ENCODE results near the gene NTRK3.
A peak's percentile ranks its signal among the peaks of the same experiment; 100 is the strongest.

The NTRK3 gene

DNA sequence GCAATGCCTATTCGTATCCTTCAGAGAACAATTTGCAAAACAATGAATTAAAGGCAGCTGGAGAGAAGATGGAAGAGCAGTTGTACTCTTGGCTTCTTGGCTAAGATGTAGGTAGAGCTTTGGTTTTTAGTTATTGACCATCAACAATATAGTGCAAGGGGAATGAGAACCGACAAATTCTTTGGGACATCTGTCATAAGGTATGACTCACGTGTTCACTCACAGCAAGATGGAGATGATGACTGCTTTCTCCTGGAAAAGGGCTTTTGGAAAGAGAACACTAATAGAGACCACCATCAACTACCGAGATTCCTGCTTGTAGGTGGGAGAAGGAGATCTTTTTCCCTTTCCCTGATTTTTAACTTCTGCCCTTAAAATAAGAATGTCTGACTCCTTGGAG lies 234.9 kb downstream of the NTRK3 start:
- DNase-seq, result peak; percentile 23

GRCh38 chr15:88020806-88021205 lies 235.7 kb downstream of the NTRK3 start:
- DNase-seq, result peak; percentile 25

- no peak for DNase-seq
These were observed 236.9 kb downstream of the NTRK3 start for GRCh38 chr15:88019656-88020055.

- DNase-seq, result peak; percentile 83
These were observed 237.5 kb downstream of the NTRK3 start for GRCh38 chr15:88018869-88019641.

DNA sequence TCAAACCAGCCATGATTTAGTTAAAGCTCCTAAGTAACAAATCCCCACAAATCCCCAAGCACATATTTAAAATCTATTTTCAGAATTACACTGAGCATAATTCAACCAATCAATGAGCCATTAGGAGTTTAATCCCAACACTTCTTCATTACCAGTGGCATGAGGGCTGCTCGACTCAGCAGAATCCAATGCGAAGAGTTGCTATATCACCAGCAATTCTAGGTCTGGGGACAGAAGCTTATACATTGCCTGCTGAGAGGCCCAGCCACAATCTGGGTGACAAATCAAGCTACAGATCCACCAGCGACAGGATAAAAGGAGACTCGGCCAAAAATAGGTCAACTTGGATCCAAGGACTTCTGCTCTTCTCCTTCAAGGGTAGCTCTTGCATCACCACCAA lies 238.8 kb downstream of the NTRK3 start:
- peak; percentile 6 for DNase-seq

- peak; percentile 15 for DNase-seq
These were observed 240.1 kb downstream of the NTRK3 start for GRCh38 chr15:88016406-88016805.

DNA sequence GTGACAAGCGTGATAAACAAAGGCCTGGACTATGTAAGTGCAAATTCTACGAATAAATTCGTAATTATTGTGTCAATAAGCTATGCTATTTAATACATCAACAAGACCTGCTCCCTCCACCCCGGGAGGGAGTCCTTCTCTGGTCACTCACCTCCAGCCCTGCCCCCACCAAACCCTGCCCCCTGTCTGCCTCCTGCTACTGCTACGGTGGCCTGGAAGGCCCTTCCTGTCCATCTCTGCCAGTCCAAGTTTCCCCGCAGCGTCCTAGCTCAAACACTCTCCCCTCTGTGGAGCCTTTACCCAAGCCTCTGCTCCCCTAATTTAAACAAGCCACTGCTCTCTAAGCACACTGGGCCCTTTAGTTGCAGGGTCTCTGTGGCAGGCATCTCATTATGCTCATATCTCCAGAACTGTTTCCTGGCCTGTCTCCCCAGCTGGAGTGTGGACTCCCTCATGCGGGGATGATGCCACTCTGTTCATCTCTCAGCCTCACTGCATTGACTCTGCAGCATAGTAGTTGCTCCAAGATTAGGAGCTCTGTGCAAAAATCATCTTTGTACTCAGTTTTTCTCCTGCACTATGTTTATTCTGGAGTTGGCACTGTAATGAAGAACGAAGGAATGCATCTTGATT lies 241.2 kb downstream of the NTRK3 start:
- no peak for DNase-seq

GRCh38 chr15:88014454-88015160 lies 241.9 kb downstream of the NTRK3 start:
- no peak for DNase-seq

DNA sequence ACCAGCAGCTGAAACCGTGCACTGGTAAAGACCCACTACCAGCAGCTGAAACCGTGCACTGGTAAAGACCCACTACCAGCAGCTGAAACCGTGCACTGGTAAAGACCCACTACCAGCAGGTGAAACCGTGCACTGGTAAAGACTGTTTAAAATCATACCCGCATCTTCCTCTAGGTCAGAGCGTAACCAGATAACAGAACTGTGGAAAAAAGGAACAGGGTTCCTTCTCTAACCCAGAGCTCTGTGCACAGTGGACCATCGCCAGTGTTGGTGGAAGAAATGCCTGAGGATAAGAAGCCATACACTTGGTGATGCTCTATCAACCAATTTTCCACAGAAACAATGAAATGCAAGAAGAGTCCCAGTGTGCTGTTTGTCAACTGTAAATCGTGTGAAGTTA lies 243.4 kb downstream of the NTRK3 start:
- DNase-seq, result no peak

- no peak for DNase-seq
These were observed 243.9 kb downstream of the NTRK3 start for GRCh38 chr15:88012688-88013087.

GRCh38 chr15:88012233-88012632 lies 244.3 kb downstream of the NTRK3 start:
- DNase-seq, result no peak

DNA sequence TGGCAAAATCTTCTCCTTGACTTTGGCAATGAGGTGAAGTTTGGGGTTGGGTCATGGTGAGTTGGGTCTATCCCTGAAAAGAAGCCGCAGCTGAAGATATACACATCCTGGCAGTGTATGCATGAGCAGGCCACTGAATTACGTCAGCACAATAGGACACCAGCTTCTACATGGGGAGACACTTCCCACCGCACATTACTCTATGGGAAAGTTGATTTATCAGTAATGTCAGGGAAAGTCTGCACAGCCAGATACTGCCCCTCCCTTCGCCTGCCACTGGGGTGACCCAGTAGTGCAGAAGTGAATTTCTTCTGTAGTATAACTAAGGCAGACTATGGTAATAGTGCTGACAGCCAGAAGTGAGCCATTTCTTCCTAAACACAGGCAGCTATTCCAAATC lies 245.0 kb downstream of the NTRK3 start:
- DNase-seq, result no peak

- no peak for DNase-seq
These were observed 250.4 kb downstream of the NTRK3 start for GRCh38 chr15:88006146-88006545.

DNA sequence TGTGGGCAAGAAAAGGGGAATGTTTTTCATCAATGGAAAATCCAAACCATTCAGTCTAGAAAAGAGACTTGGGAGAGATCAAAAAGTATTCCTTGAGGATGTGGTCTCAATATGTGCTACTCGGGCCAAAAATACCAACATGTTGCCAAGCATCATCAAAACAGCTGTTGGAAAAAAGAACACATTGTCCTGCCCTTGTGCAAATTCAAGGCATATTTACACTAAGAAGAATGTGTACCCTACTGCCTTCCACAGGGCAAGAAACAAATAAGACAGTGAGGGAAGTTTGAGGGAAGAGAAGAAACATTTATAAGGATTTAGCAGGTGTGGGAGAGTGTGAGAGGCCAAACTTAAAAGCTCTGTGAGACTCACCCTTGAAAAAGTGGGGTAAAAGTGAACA lies 252.1 kb downstream of the NTRK3 start:
- DNase-seq, result no peak

DNA sequence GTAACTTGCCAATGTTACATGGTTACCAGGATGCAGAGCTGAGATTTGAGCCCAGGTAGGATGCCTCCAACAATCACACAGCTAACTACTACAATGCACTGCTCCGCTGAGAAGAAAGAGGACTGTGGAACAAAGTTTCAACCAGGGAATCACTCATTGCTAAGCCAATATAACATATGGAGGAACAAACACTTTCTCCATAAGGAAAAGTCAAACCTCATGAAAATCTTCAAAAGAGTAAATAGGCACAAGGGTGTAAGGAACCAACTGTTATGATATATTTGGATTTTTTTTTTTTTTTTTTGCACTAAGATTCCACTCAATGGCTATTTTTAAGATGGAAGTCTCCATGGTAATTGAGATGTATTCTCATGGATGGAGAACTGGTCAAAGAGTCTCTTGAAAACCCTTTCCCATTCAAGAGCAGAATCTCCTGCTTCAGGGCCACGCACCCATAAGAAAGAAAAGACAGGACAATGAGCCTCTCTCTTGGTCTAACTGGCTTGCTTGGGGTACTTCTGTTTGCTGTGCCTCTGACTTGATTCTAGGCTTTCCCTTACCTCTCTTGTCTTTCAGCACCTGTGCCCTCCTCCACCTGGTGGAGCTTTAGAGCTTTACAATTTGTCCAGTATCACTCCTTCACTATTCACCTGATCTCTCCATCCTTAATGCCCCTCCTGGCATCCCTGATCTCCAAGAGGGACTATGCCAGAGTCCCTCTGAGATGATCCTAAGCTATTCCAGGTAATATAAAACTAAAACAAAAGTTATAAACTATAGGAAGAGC lies 252.8 kb downstream of the NTRK3 start:
- DNase-seq, result no peak

- no peak for DNase-seq
These were observed 253.8 kb downstream of the NTRK3 start for GRCh38 chr15:88002706-88003105.

DNA sequence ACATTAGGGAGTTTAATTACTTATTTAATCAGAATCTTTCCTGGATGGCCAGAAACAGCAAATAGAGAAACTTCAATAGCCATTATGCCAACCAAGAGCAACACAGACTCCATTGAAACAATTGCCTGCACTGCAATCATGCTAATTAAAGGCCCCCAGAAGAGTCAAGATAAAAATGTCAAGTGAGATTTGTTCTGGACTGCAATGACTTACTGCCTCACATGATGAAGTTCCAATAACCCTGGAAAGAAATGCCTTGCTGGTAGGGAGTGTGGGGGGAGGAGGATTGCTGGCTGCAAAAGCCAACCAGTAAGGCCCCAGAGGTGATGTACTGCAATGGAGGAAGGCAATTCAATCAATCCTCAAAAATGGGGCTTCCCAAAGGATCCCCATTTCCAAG lies 257.9 kb downstream of the NTRK3 start:
- DNase-seq, result no peak

DNA sequence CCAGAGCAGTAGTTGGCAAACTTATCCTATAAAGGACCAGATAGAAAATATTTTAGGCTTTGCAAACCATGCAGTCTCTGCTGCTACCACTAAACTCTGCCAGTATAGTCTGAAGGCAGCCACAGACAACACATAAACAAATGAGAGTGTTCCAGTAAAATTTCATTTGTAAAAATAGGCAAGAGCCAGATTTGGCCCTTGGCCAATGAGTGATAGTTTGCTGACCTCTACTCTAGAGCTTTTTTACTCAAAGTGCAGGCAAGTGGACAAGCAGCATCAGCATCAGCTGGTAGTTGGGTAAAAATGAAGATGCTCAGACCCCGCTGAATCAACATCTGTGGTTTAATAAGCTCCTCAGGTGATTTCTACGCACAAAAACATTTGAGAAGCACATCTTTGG lies 269.8 kb downstream of the NTRK3 start:
- DNase-seq, result no peak

- DNase-seq, result no peak
These were observed 271.1 kb downstream of the NTRK3 start for GRCh38 chr15:87985451-87985850.

- DNase-seq, result no peak
These were observed 274.6 kb downstream of the NTRK3 start for GRCh38 chr15:87981969-87982368.

DNA sequence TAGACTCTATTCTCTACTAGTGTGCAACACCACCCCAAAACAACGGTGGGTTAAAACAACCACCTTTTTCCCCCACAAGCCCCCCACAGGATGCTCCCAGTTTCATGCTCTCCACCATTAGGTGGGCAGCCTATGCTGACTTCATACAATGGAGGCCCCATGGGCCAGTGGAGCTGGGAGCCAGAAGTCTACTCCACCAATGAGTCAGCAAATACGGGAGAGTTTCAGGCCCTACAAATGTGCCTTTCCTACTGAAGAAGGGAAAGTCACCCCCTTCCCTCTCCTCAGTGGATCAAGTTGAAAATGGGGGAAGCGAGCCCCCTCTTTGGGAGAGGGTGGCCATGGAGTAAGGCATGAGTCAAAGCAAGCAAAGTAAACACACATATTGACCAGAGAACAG lies 278.6 kb downstream of the NTRK3 start:
- no peak for DNase-seq

GRCh38 chr15:87976552-87976951 lies 280.0 kb downstream of the NTRK3 start:
- no peak for DNase-seq

Data from fibroblast of skin of scalp (primary cell).